Astrocyte (in vitro differentiated cells and primary cell): ENCODE measurements around the gene CTBP1.

Experiments
- CTCF ChIP-seq: IDR thresholded peaks from 2 replicates; pipeline ENCODE4 v1.5.1; 2011; ENCODE audit warnings: low read depth, mild to moderate bottlenecking, inconsistent platforms, low read length, moderate library complexity; ENCODE audit not compliant: insufficient read depth
- EZH2 ChIP-seq: IDR thresholded peaks from 2 replicates; pipeline ENCODE4 v1.6.1; 2012; ENCODE audit warnings: mild to moderate bottlenecking, low read length, inconsistent platforms; ENCODE audit not compliant: insufficient read depth

- TF ChIP-seq EZH2 (no peak), CTCF (no peak)
Observed at GRCh38 chr4:1192091-1192492, 56.8 kb downstream of the CTBP1 start.
